PC-3 (cell line): Measurements from ENCODE around the gene PAWR.

Experiments
- EZH2 ChIP-seq: fragments of 300-600 bp; sonication (generic); IDR thresholded peaks from one replicate; pipeline ENCODE4 v1.6.1; 2017; ENCODE audit warnings: antibody characterized with exemption, mild to moderate bottlenecking, low read length; ENCODE audit not compliant: unreplicated experiment
- EZH2phosphoT487 ChIP-seq: fragments of 300-600 bp; sonication (generic); IDR thresholded peaks from 2 replicates; pipeline ENCODE4 v1.6.1; 2018; ENCODE audit warnings: mild to moderate bottlenecking, antibody characterized with exemption, low read length, borderline replicate concordance
- TF ChIP-seq, protein P1 (sequence below): fragments of 300-600 bp; sonication (generic); conservative IDR thresholded peaks from 2 replicates; pipeline ENCODE4 v1.5.1; 2017; ENCODE audit warnings: antibody characterized with exemption, low read depth, mild to moderate bottlenecking, low read length

DNA sequence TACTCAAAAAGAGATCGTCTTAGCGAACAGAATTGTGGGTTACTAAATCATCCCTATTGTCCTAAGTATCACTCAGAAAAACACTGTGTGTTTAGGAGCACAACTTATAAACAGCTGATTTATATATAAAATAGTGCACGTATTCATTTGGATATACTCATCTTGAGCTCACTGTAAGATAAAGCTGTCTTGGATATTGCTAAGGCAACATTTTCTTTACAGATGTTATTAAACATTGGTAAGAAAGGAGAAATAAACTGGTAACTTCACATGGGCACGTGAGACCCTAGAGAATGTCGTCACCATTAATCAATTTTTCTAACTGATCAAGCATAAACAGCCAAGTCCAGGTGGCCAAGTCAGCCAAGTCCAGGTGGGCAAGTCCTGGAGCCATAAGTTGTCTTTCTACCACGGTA lies 1.7 kb downstream of the PAWR start:
- TF ChIP-seq, protein P1, sequence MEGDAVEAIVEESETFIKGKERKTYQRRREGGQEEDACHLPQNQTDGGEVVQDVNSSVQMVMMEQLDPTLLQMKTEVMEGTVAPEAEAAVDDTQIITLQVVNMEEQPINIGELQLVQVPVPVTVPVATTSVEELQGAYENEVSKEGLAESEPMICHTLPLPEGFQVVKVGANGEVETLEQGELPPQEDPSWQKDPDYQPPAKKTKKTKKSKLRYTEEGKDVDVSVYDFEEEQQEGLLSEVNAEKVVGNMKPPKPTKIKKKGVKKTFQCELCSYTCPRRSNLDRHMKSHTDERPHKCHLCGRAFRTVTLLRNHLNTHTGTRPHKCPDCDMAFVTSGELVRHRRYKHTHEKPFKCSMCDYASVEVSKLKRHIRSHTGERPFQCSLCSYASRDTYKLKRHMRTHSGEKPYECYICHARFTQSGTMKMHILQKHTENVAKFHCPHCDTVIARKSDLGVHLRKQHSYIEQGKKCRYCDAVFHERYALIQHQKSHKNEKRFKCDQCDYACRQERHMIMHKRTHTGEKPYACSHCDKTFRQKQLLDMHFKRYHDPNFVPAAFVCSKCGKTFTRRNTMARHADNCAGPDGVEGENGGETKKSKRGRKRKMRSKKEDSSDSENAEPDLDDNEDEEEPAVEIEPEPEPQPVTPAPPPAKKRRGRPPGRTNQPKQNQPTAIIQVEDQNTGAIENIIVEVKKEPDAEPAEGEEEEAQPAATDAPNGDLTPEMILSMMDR = no peak
- TF ChIP-seq EZH2 = no peak
- TF ChIP-seq EZH2phosphoT487 = no peak
